Stimulated activated CD8-positive, alpha-beta memory T cell treated with anti-CD3 and anti-CD28 coated beads, Interleukin-4, amount 100 ng/mL, for 48 hours (primary cell): ENCODE measurements around the gene GSE1.

Experiments used
- DNase-seq: peaks from one replicate; pipeline ENCODE4 v3.0.0-alpha.2; 2020

Gene GSE1

GRCh38 chr16:85574672-85575475 is 38.2 kb upstream of the GSE1 start:
- DNase-seq = no peak

- DNase-seq = no peak
Observed at GRCh38 chr16:85575920-85576319, 37.2 kb upstream of the GSE1 start.

- no peak for DNase-seq
Observed at GRCh38 chr16:85576944-85577343, 36.2 kb upstream of the GSE1 start.

- no peak for DNase-seq
Observed at GRCh38 chr16:85577899-85578598, 35.1 kb upstream of the GSE1 start.

GRCh38 chr16:85578599-85578948 is 34.5 kb upstream of the GSE1 start:
- DNase-seq = no peak

GRCh38 chr16:85579191-85579590 is 33.9 kb upstream of the GSE1 start:
- DNase-seq = no peak

- no peak for DNase-seq
Observed at GRCh38 chr16:85579923-85580580, 33.1 kb upstream of the GSE1 start.

GRCh38 chr16:85580684-85581083 is 32.4 kb upstream of the GSE1 start:
- DNase-seq = no peak

GRCh38 chr16:85582229-85582991 is 30.7 kb upstream of the GSE1 start:
- no peak for DNase-seq

GRCh38 chr16:85583491-85584181 is 29.5 kb upstream of the GSE1 start:
- no peak for DNase-seq

- DNase-seq = no peak
Observed at GRCh38 chr16:85584267-85584666, 28.9 kb upstream of the GSE1 start.

GRCh38 chr16:85584819-85585282 is 28.3 kb upstream of the GSE1 start:
- DNase-seq = no peak

- DNase-seq = no peak
Observed at GRCh38 chr16:85585711-85586110, 27.4 kb upstream of the GSE1 start.

- no peak for DNase-seq
Observed at GRCh38 chr16:85586380-85587104, 26.6 kb upstream of the GSE1 start.

- DNase-seq = no peak
Observed at GRCh38 chr16:85587762-85588556, 25.2 kb upstream of the GSE1 start.

- DNase-seq = no peak
Observed at GRCh38 chr16:85588562-85589503, 24.3 kb upstream of the GSE1 start.

GRCh38 chr16:85589688-85590505 is 23.2 kb upstream of the GSE1 start:
- DNase-seq = no peak

GRCh38 chr16:85590506-85590832 is 22.7 kb upstream of the GSE1 start:
- no peak for DNase-seq

- no peak for DNase-seq
Observed at GRCh38 chr16:85591381-85591780, 21.7 kb upstream of the GSE1 start.
